ENCODE results near the gene SLC30A3.
"Not testable (repeated sequence)": the region's sequence is repeated elsewhere in the genome, so short reads cannot be mapped to it uniquely, and the experiment has no call there.

Gene SLC30A3

GRCh38 chr2:27275211-27276150, 12.6 kb upstream of the SLC30A3 start, which contains the start of gene DNAJC5G:
DNAJC5G (plus strand) TSS chr2:27275433; CDS start chr2:27276729, 1,296 bp downstream.
- FAIRE-seq, result no peak
- no peak for TF ChIP-seq CTCF (IDR thresholded peaks at IDR 0.05; ENCODE audit: insufficient read depth, missing control alignments)

GRCh38 chr2:27272537-27273522, 10.0 kb upstream of the SLC30A3 start:
- not testable (repeated sequence) for FAIRE-seq

More at GRCh38 chr2:27275211-27276150, 12.6 kb upstream of the SLC30A3 start, which contains the start of gene DNAJC5G:
- DNase-seq (ENCODE audit: insufficient read length, low spot score), result no peak

GRCh38 chr2:27271631-27272340, 8.9 kb upstream of the SLC30A3 start:
- no peak for DNase-seq (ENCODE audit: insufficient read length, low spot score)
- no peak for FAIRE-seq
- TF ChIP-seq CTCF (IDR thresholded peaks at IDR 0.05; ENCODE audit: insufficient read depth, missing control alignments), result no peak

More at GRCh38 chr2:27272537-27273522, 10.0 kb upstream of the SLC30A3 start:
- DNase-seq (ENCODE audit: insufficient read length, low spot score), result not testable (repeated sequence)

DNA sequence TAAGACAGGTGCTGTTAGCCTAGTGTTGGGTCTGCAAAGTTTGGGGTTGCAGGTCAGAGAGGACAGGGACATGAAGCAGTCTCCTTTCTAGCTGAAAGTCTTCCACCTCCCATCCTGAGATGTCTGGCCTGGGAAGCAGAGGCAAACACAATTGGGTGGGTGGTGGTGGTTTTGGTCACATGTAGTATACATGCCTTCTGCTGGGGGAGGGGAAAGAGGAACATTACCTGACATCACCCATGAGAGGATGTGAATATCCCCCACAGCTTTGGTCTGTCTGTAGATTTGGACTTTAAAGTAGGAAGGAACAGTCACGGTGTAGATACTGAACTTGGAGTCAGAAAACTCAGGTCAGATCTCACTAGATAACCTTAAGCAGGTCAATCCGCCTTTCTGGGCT, 7.8 kb upstream of the SLC30A3 start:
- no peak for TF ChIP-seq CTCF (IDR thresholded peaks at IDR 0.05; ENCODE audit: insufficient read depth, missing control alignments)
- DNase-seq (ENCODE audit: insufficient read length, low spot score) (no peak), FAIRE-seq (no peak)

DNA sequence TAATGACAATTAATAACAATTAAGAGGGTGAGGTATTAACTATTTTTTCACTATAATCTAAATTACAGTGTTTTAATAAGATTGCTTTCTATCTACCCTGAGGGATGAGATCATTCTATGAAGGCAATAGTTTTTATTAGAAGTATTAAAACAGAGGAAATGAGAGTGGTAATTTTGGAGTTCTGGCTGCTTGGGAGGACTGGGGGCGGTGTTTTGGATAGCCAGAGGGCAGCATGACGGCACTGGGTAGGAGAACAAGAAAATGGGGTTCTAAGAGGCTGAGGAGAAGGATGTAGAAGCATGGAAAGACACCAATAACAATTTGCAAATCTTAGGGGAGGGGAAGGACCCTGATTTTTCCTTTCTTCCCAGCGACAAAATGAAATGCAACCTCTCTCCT, 7.3 kb upstream of the SLC30A3 start:
- no peak for DNase-seq (ENCODE audit: insufficient read length, low spot score)
- TF ChIP-seq CTCF (IDR thresholded peaks at IDR 0.05; ENCODE audit: insufficient read depth, missing control alignments), result no peak
- no peak for FAIRE-seq

DNA sequence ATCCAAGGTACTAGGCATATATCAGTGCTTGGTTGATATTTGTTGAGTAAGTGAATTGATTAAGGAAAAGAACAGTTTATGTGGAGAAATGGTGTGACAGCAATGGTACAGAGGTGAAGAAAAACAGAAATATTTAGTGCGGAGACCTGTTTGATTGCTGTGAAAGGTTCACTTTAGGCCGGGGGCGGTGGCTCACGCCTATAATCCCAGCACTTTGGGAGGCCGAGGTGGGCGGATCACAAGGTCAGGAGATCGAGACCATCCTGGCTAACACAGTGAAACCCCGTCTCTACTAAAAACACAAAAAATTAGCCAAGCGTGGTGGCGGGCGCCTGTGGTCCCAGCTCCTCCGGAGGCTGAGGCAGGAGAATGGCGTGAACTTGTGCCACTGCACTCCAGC, 5.4 kb upstream of the SLC30A3 start:
- not testable (repeated sequence) for DNase-seq (ENCODE audit: insufficient read length, low spot score); FAIRE-seq

GRCh38 chr2:27265536-27265870, 2.7 kb upstream of the SLC30A3 start:
- FAIRE-seq (no peak), DNase-seq (ENCODE audit: insufficient read length, low spot score) (no peak)
- TF ChIP-seq CTCF (IDR thresholded peaks at IDR 0.05; ENCODE audit: insufficient read depth, missing control alignments), result no peak
